ENCODE measurements around the gene RAD51B.

RAD51B gene

DNA sequence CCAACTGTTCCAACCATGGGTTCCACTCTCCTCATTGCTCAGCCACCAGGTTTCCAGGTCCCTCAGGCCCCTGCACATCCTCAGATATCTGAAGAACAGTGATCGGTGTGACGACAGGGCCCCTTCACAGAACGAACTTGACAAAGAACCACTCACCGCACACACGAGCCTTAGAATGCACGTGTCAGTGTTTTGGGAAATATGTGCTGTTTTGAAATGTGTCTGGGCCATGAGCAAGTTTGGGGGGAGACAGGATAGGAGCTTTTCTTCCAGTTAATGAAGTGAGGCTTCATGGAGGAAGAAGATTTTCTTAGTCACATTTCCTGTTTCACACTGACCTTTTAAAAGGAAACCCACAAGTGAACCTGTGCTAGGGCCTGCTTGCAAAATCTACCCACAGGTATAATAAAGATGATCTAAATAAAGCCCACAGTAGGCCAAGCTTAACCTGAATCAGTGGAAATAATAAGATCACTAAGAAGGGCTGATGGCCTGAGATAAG, 914.7 kb downstream of the RAD51B start:
- TF ChIP-seq TAF1 (IDR thresholded peaks at IDR 0.05; ENCODE audit: borderline replicate concordance, low read depth, low read length) (no peak), POLR2AphosphoS5 (IDR thresholded peaks at IDR 0.05; ENCODE audit: low read depth, low read length) (no peak), POLR2A (IDR thresholded peaks at IDR 0.05; ENCODE audit: low read depth, low read length) (no peak)
- DNase-seq (ENCODE audit: insufficient read length) = peak; percentile 42
- FAIRE-seq = peak; percentile 81

DNA sequence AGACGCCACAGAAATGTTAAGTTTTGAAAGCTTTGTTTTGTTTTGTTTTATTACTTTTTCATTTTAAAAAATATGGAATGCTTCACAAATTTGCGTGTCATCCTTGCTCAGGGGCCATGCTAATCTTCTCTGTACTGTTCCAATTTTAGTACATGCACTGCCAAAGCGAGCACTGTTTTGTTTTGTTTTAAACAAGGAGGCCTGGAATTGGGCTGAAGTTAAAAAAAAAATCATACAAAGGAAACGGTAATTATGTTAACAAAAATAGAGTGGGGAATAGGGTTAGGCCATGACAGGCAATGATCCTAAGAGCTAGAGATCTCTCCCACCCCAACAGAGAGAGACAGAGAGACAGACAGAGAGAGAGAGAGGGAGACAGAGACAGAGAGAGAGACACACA, 916.3 kb downstream of the RAD51B start:
- FAIRE-seq (no peak), DNase-seq (ENCODE audit: insufficient read length) (no peak)
- TF ChIP-seq TAF1 (IDR thresholded peaks at IDR 0.05; ENCODE audit: borderline replicate concordance, low read depth, low read length) (no peak), POLR2AphosphoS5 (IDR thresholded peaks at IDR 0.05; ENCODE audit: low read depth, low read length) (no peak), POLR2A (IDR thresholded peaks at IDR 0.05; ENCODE audit: low read depth, low read length) (no peak)

DNA sequence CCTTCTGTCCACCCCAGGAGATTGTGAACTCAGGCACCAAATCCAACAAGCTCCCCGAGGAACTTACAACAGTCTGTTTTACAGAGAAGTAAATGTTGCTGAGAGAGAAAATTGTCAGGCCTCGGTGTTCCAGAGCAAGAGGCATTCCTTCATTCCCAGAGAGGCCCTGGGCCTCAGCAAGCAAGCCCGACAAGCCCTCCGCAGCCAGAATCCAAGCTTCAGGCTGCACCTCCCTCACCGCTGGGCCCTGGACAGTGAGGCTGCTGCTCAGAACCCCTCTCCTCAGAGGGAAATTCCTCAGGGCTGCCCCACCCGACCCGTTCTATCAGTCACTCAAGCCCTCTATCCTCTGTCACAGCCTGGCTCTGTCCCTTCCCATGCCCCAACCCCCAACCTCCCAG, 916.9 kb downstream of the RAD51B start:
- TF ChIP-seq POLR2A (IDR thresholded peaks at IDR 0.05; ENCODE audit: low read depth, low read length) (no peak), POLR2AphosphoS5 (IDR thresholded peaks at IDR 0.05; ENCODE audit: low read depth, low read length) (no peak), TAF1 (IDR thresholded peaks at IDR 0.05; ENCODE audit: borderline replicate concordance, low read depth, low read length) (no peak)
- no peak for DNase-seq (ENCODE audit: insufficient read length)
- FAIRE-seq = no peak

DNA sequence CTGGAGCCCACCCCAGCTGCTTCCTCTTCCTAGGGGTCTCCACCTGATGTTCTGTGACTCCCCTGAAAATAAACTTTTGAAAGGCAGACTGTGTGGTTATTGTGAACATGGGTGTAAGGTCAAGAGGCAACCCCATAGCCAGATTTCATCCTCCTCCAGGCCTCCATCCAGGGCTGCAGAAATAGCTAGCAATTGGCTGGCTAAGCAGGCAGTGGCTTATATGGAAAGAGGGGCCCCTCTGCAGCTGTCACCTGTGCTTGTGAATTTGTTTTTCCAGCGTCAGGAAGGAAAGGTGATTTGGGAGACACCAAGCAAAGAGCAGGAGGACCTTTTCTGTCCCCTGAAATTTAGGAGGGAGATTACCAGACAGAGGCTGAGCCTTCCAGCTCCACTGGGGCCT, 917.5 kb downstream of the RAD51B start:
- TF ChIP-seq TAF1 (IDR thresholded peaks at IDR 0.05; ENCODE audit: borderline replicate concordance, low read depth, low read length) (no peak), POLR2AphosphoS5 (IDR thresholded peaks at IDR 0.05; ENCODE audit: low read depth, low read length) (no peak), POLR2A (IDR thresholded peaks at IDR 0.05; ENCODE audit: low read depth, low read length) (no peak)
- FAIRE-seq (no peak), DNase-seq (ENCODE audit: insufficient read length) (no peak)

DNA sequence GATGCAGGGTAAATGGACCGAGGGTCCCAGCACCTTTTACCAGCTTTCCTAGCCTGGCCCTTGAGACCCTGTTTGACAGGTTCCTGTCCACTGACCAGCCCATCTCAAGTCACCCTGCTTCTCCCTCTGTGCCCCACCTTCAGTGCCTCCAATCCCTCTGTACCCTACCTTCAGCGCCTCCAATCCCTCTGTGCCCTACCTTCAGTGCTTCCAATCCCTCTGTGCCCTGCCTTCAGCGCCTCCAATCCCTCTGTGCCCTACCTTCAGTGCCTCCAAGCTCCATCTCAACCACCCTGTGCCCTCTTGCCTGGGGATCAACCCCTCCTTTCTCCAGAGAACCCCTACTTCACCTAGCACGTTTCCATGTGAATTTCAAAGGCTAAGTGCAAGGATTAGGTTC, 919.0 kb downstream of the RAD51B start:
- DNase-seq (ENCODE audit: insufficient read length) (no peak), FAIRE-seq (no peak)
- TF ChIP-seq POLR2AphosphoS5 (IDR thresholded peaks at IDR 0.05; ENCODE audit: low read depth, low read length) (no peak), POLR2A (IDR thresholded peaks at IDR 0.05; ENCODE audit: low read depth, low read length) (no peak), TAF1 (IDR thresholded peaks at IDR 0.05; ENCODE audit: borderline replicate concordance, low read depth, low read length) (no peak)

DNA sequence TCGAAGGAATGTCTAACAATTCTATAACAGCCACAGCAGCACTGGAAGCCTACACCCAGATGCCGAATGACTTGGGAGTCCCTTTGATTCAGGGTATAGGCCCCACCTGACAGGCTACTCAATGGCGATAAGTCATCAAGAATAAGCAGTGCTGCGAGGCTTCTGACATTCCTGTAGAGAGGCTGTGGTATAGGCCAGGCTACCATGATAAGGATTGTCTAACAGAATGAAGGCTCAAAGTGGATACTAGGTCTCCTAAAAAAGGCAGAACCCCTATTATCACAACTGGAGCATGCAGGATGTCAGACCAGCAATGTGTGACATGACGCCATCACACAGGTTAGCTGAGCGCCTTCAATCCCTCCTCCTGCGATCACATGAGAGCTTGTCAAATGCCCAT, 920.1 kb downstream of the RAD51B start:
- TF ChIP-seq TAF1 (IDR thresholded peaks at IDR 0.05; ENCODE audit: borderline replicate concordance, low read depth, low read length) = no peak
- no peak for TF ChIP-seq POLR2AphosphoS5 (IDR thresholded peaks at IDR 0.05; ENCODE audit: low read depth, low read length)
- no peak for TF ChIP-seq POLR2A (IDR thresholded peaks at IDR 0.05; ENCODE audit: low read depth, low read length)
- DNase-seq (ENCODE audit: insufficient read length) (no peak), FAIRE-seq (no peak)

DNA sequence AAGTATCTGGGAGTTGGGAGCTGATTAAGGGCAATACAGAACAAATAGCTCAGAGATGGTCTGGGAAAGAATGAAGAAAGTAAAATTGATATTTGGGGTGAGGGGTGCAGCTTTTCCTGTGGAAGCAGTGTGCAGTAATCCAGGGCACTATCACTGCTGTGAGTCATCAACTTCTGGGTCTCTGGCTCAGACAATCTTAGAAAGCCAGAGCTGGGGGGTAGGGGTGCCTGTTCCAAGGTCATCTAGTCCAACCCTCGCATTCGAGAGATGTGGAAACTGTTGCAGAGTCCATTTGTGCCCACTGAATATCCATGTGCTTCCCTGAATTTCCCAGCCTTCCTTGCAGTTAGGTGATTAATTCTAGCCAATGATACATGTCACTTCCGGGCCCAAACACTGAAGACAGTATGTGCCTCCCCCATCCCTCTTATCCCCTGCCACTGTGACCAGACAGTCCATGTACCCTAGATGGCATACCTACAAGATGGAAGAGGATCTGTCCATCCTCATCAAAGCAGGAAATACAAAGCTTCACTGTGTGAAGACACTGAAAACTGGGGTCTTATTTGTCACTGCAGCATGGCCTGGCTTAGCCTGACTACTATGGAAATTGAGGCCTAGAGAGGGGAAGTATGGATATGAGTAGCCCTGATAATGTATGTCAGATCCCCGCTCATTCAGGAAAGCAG, 921.4 kb downstream of the RAD51B start:
- TF ChIP-seq TAF1 (IDR thresholded peaks at IDR 0.05; ENCODE audit: borderline replicate concordance, low read depth, low read length) = no peak
- TF ChIP-seq POLR2AphosphoS5 (IDR thresholded peaks at IDR 0.05; ENCODE audit: low read depth, low read length) = no peak
- TF ChIP-seq POLR2A (IDR thresholded peaks at IDR 0.05; ENCODE audit: low read depth, low read length) = no peak
- FAIRE-seq (peak; percentile 66), DNase-seq (ENCODE audit: insufficient read length) (no peak)

DNA sequence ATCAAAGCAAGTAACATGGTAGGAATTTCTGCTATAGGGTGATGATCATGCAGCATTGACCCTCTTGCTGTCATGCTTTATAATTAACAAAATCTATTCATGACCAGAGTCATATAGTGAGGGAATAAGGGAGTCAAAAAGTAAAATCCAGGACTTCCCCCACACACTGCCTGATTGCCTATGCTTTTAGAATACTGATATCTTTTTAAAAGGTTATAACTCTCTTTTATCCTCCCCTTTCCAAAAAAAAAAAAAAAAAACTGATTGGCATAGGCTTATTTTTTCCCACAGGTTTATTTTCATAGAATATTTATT, 921.9 kb downstream of the RAD51B start:
- no peak for FAIRE-seq

DNA sequence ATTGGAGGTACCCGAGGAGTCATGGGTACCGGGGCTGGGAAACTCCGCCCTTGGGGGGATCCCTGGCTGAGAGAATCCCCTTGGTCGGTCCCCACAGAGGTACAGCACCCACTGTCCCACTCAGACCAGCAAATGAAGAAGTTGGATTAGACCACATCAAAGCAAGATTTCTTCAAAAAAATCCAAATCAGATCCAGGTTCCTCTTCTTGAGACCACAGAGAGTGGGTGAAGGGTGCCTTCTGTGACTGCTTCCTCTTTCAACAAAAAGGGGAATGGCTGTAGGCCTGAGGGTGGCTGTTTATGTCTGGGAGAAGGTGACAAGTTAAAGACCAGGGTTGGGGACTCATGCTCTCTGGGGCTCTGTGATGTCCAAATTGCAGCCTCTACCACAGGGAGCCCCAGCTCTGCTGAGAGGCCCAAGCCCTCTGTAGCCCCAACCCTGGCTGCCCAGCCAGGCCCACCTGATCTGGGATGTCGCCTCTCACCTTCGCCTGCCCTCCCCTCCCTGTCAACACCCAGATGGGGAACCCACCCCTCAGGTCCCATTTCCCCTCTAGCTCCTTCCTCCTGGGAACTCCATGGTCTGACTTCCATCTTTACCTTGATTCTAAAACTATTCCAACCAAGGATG, 922.4 kb downstream of the RAD51B start:
- TF ChIP-seq TAF1 (IDR thresholded peaks at IDR 0.05; ENCODE audit: borderline replicate concordance, low read depth, low read length) (no peak), POLR2AphosphoS5 (IDR thresholded peaks at IDR 0.05; ENCODE audit: low read depth, low read length) (no peak), POLR2A (IDR thresholded peaks at IDR 0.05; ENCODE audit: low read depth, low read length) (no peak)
- peak; percentile 74 for FAIRE-seq
- DNase-seq (ENCODE audit: insufficient read length) = peak; percentile 57

More for the DNA sequence above, 921.9 kb downstream of the RAD51B start:
- TF ChIP-seq POLR2A (IDR thresholded peaks at IDR 0.05; ENCODE audit: low read depth, low read length) = no peak
- no peak for TF ChIP-seq POLR2AphosphoS5 (IDR thresholded peaks at IDR 0.05; ENCODE audit: low read depth, low read length)
- TF ChIP-seq TAF1 (IDR thresholded peaks at IDR 0.05; ENCODE audit: borderline replicate concordance, low read depth, low read length) = no peak
- DNase-seq (ENCODE audit: insufficient read length) = no peak

DNA sequence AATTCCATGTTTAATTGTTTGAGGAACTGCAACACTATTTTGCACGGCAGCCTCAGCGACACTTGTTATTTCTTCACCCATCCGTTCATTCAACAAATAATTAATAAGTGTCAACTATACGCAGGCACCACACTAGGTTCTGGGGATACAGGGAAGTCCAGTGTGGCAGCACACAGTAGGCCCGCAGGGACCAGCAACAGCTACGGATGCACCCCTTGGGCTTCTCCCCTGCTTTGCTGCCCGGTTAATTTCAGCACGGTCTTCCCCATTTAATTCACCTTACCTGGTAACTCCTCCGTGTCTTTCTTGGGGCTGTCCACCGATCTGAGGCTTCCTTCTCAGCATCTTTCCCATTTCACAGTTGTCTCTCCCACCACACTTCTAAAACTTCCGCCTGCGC, 925.0 kb downstream of the RAD51B start:
- no peak for TF ChIP-seq POLR2A (IDR thresholded peaks at IDR 0.05; ENCODE audit: low read depth, low read length)
- TF ChIP-seq TAF1 (IDR thresholded peaks at IDR 0.05; ENCODE audit: borderline replicate concordance, low read depth, low read length) = no peak
- no peak for TF ChIP-seq POLR2AphosphoS5 (IDR thresholded peaks at IDR 0.05; ENCODE audit: low read depth, low read length)
- DNase-seq (ENCODE audit: insufficient read length) = no peak
- FAIRE-seq = no peak

DNA sequence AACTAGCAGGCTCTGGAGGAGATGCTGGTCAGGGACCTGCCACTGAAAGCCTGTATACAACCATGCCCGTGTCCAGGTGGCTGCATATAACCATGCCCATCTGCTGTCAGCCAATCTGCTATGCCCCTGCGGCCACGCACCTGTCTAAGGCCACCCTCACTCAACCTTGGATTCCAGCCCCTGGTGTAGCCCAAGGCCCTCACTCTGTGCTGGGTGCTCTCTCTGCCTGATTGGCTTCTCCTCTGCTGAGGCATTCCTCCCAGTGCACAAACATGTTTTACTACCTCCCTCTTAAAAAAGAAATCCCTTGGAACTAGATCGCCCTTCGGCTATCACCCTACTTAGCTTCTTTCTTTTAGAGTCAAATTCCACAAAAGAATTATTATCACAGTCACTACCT, 927.8 kb downstream of the RAD51B start:
- DNase-seq (ENCODE audit: insufficient read length) (no peak), FAIRE-seq (no peak)
- no peak for TF ChIP-seq POLR2AphosphoS5 (IDR thresholded peaks at IDR 0.05; ENCODE audit: low read depth, low read length)
- no peak for TF ChIP-seq POLR2A (IDR thresholded peaks at IDR 0.05; ENCODE audit: low read depth, low read length)
- TF ChIP-seq TAF1 (IDR thresholded peaks at IDR 0.05; ENCODE audit: borderline replicate concordance, low read depth, low read length) = no peak

DNA sequence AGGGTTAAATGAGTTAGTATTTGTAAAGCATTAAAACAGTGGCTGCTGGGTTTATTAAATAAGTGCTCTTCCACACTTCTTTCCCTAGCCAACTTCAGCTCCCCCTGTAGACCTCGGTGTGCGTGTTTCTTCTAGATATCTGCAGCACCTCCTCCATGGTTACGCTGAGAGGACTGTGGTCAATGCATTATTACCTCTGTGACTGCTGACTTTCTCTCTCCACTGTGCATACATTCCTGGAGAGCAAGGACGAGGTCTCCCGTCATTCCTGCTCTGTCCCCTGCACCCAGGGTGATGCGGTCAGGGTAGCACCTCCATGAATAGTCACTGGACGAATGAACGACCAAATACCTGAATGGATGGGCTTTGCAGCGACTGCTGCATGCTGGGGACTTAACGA, 928.7 kb downstream of the RAD51B start:
- FAIRE-seq (no peak), DNase-seq (ENCODE audit: insufficient read length) (no peak)
- TF ChIP-seq POLR2A (IDR thresholded peaks at IDR 0.05; ENCODE audit: low read depth, low read length) (no peak), TAF1 (IDR thresholded peaks at IDR 0.05; ENCODE audit: borderline replicate concordance, low read depth, low read length) (no peak), POLR2AphosphoS5 (IDR thresholded peaks at IDR 0.05; ENCODE audit: low read depth, low read length) (no peak)

Measured in GM12892 (cell line).